A549 (cell line): ENCODE data around the gene TMEM179. TPM values are rescaled to one million over a fixed set of nuclear protein-coding genes. Genes with fewer than 3 reads are reported as not detected.

Source experiments
- ATAC-seq, 2 experiments: fragments of 200-7000 bp in 1 of 2; fragments of >200 bp in 1 of 2; cut with Nextera tagmentation in 1 of 2; cut with Tn5 transposase in 1 of 2; 3 replicates each; pipeline versions ENCODE4 v1.8.0 to v1.9.1; 2018 to 2020; ENCODE audit warnings: mild to moderate bottlenecking in 1 of 2, moderate library complexity in 1 of 2
- CTCF ChIA-PET: fragments of 300-600 bp; sonication (Branson Sonifier 250); formaldehyde crosslinking; extraction: SDS; loops from one replicate; lab custom pipeline; 2021; ENCODE audit warnings: antibody characterized with exemption, inconsistent platforms; lab: Yijun Ruan, JAX
- POLR2A ChIA-PET: fragments of 350-600 bp; formaldehyde crosslinking; extraction: SDS; loops from one replicate; lab custom pipeline; 2021; ENCODE audit warnings: antibody characterized with exemption, inconsistent platforms; lab: Yijun Ruan, JAX
- DNase-seq, 2 experiments: peaks; one replicate each; pipeline versions ENCODE4 v3.0.0 to v3.0.0-alpha.2; 2011 to 2016; ENCODE audit warnings: low read depth in 1 of 2, low spot score in 1 of 2
- FAIRE-seq: peaks from 2 replicates; lab custom pipeline; 2011; peaks lifted over from hg19 to GRCh38; lab: Jason Lieb, UNC
- H3K27ac ChIP-seq, 2 experiments: fragments of >200 bp; sonication (Bioruptor Twin); formaldehyde crosslinking; 3 replicates each; pipeline ENCODE4 v1.5.1; 2016 to 2017
- H3K4me1 ChIP-seq: fragments of >200 bp; sonication (Bioruptor Twin); formaldehyde crosslinking; 3 replicates; pipeline ENCODE4 v1.6.1; 2016
- H3K4me2 ChIP-seq: fragments of >200 bp; sonication (Bioruptor Twin); formaldehyde crosslinking; 3 replicates; pipeline ENCODE4 v1.6.1; 2016
- H3K4me3 ChIP-seq: fragments of >200 bp; sonication (Bioruptor Twin); formaldehyde crosslinking; 3 replicates; pipeline ENCODE4 v1.5.1; 2016
- H3K9me3 ChIP-seq: fragments of >200 bp; sonication (Bioruptor Twin); formaldehyde crosslinking; 3 replicates; pipeline ENCODE4 v1.6.1; 2016
- BCL3 ChIP-seq: fragments of >200 bp; sonication (Bioruptor Twin); formaldehyde crosslinking; IDR thresholded peaks from 3 replicates; pipeline ENCODE4 v1.6.1; 2016
- CTCF ChIP-seq: fragments of >200 bp; sonication (Bioruptor Twin); formaldehyde crosslinking; IDR thresholded peaks from 3 replicates; pipeline ENCODE4 v1.5.1; 2016
- E2F6 ChIP-seq: IDR thresholded peaks from 2 replicates; pipeline ENCODE4 v1.6.1; 2012; ENCODE audit warnings: low read depth, borderline replicate concordance
- EHF ChIP-seq: fragments of 250-450 bp; sonication (Bioruptor Pico); IDR thresholded peaks from 2 replicates; pipeline ENCODE4 v1.5.0; 2020; ENCODE audit warnings: mild to moderate bottlenecking
- ESRRA ChIP-seq: fragments of 150-350 bp; IDR thresholded peaks from 2 replicates; pipeline ENCODE4 v1.6.1; 2014; ENCODE audit warnings: mild to moderate bottlenecking, low read length, borderline replicate concordance
- GATA3 ChIP-seq: IDR thresholded peaks from 2 replicates; pipeline ENCODE4 v1.6.1; 2012; ENCODE audit warnings: borderline replicate concordance
- HDAC2 ChIP-seq: fragments of 200-600 bp; sonication (generic); IDR thresholded peaks from 2 replicates; pipeline ENCODE4 v1.6.1; 2016
- MYC ChIP-seq: IDR thresholded peaks from 2 replicates; pipeline ENCODE4 v1.6.1; 2012; ENCODE audit warnings: mild to moderate bottlenecking, inconsistent platforms, low read length, improper control_type of control experiment, borderline replicate concordance
- NPAS2 ChIP-seq: fragments of 250-450 bp; sonication (Bioruptor Pico); IDR thresholded peaks from 2 replicates; pipeline ENCODE4 v1.8.0; 2022; ENCODE audit warnings: mild to moderate bottlenecking, moderate library complexity, borderline replicate concordance
- RCOR1 ChIP-seq: fragments of 150-350 bp; IDR thresholded peaks from 2 replicates; pipeline ENCODE4 v1.6.1; 2014; ENCODE audit warnings: antibody characterized with exemption, low read length, low read depth
- REST ChIP-seq: fragments of 200-600 bp; sonication (generic); IDR thresholded peaks from 2 replicates; pipeline ENCODE4 v1.6.1; 2016; ENCODE audit warnings: antibody characterized with exemption, mild to moderate bottlenecking, moderate library complexity
- ZFP36 ChIP-seq: fragments of 450-650 bp; IDR thresholded peaks from 2 replicates; pipeline ENCODE4 v1.6.1; 2014; ENCODE audit warnings: borderline replicate concordance; ENCODE audit not compliant: partially characterized antibody
- ZNF302 ChIP-seq: fragments of 250-450 bp; sonication (Bioruptor Pico); IDR thresholded peaks from 2 replicates; pipeline ENCODE4 v1.9.0; 2021; ENCODE audit warnings: inconsistent platforms, mild to moderate bottlenecking, moderate library complexity
- WGBS: methylation state at CpG from one replicate; pipeline ENCODE4 v1.1.6; 2017; ENCODE audit errors: missing lambda C conversion rate; 5-methylcytosine and 5-hydroxymethylcytosine counted together
- polyA plus RNA-seq, 4 experiments: library from polyadenylated mRNA; depleted of rRNA in 3 of 4; stranded (reverse); fragments of >200 nt; fragmentation: RNase III in 1 of 4; extraction: RNeasy Plus Mini Kit Qiagen cat#74134 plus additional on column Dnase treatment in 1 of 4; gene quantifications; 2 replicates in 3 of 4; 3 replicates in 1 of 4; pipeline ENCODE4 v1.2.3, GENCODE V29; 2011 to 2017
- TF ChIP-seq, protein P1 (sequence below): fragments of 150-350 bp; IDR thresholded peaks from 2 replicates; pipeline ENCODE4 v1.6.1; 2014; ENCODE audit warnings: low read depth, mild to moderate bottlenecking, low read length
- TF ChIP-seq, protein P2 (sequence below): IDR thresholded peaks from 2 replicates; pipeline ENCODE4 v1.6.1; 2012

Gene TMEM179
- polyA plus RNA-seq, 2 of the 4 experiments (the other 2 are of a cell fraction), result 0.63 TPM; not detected in 1

GRCh38 chr14:104561632-104562495, 42.7 kb downstream of the TMEM179 start:
- ATAC-seq, result no peak
- WGBS, result 65% methylated on average over 23 of the region's 23 CpGs
- CTCF ChIA-PET, result interaction anchor here (0.5 to 12.1 kb wide), 9 partner anchors 10 to 484 kb away, joined by 3 to 112 read pairs (median 5); no protein-coding TSS in a partner anchor

GRCh38 chr14:104561124-104561557, 43.4 kb downstream of the TMEM179 start:
- POLR2A ChIA-PET, result no interaction called here
- Histone ChIP-seq H3K9me3 (no peaks in the 10 kb centered on the region), H3K4me3 (no peak overlapping the region), H3K4me2 (no peak overlapping the region), H3K4me1 (peaks cover 9% of the 10 kb centered on the region; the same call in 2 of the 3 replicates), H3K27ac (no peak overlapping the region)
- ATAC-seq (no peak), DNase-seq (no peak), FAIRE-seq (no peak)
- CTCF ChIA-PET, result interaction anchor here (1.2 to 12.1 kb wide), 7 partner anchors 10 to 483 kb away, joined by 3 to 112 read pairs (median 4); no protein-coding TSS in a partner anchor
- WGBS, result 41% methylated on average over 17 of the region's 17 CpGs
- TF ChIP-seq RCOR1 (no peak), REST (no peak), EHF (CRISPR knock-in tag) (no peak)
- TF ChIP-seq, protein P1, sequence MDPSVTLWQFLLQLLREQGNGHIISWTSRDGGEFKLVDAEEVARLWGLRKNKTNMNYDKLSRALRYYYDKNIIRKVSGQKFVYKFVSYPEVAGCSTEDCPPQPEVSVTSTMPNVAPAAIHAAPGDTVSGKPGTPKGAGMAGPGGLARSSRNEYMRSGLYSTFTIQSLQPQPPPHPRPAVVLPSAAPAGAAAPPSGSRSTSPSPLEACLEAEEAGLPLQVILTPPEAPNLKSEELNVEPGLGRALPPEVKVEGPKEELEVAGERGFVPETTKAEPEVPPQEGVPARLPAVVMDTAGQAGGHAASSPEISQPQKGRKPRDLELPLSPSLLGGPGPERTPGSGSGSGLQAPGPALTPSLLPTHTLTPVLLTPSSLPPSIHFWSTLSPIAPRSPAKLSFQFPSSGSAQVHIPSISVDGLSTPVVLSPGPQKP, result no peak

More at GRCh38 chr14:104561632-104562495, 42.7 kb downstream of the TMEM179 start:
- peaks cover 9% of the 10 kb centered on the region; the same call in 2 of the 3 replicates for H3K4me1 ChIP-seq
- TF ChIP-seq ZFP36 (no peak), ESRRA (no peak), EHF (CRISPR knock-in tag) (no peak), E2F6 (no peak), MYC (no peak), BCL3 (no peak), NPAS2 (CRISPR knock-in tag) (no peak), HDAC2 (no peak), GATA3 (no peak), ZNF302 (CRISPR knock-in tag) (no peak), CTCF (no peak)
- TF ChIP-seq, protein P2, sequence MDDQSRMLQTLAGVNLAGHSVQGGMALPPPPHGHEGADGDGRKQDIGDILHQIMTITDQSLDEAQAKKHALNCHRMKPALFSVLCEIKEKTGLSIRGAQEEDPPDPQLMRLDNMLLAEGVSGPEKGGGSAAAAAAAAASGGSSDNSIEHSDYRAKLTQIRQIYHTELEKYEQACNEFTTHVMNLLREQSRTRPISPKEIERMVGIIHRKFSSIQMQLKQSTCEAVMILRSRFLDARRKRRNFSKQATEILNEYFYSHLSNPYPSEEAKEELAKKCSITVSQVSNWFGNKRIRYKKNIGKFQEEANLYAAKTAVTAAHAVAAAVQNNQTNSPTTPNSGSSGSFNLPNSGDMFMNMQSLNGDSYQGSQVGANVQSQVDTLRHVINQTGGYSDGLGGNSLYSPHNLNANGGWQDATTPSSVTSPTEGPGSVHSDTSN, result no peak
- TF ChIP-seq, protein P1, result no peak
- POLR2A ChIA-PET, result no interaction called here
- H3K4me2 ChIP-seq, result no peak overlapping the region
- no peak overlapping the region for H3K4me3 ChIP-seq
- FAIRE-seq, result no peak
- H3K9me3 ChIP-seq, result no peaks in the 10 kb centered on the region
- no peak overlapping the region for H3K27ac ChIP-seq
- DNase-seq, result no peak
